GM23338 (cell line): Measurements from ENCODE around the gene MAT2A.

ENCODE experiments used
- EZH2phosphoT487 ChIP-seq: fragments of 200-600 bp; sonication (generic); IDR thresholded peaks from one replicate; pipeline ENCODE4 v1.8.1; 2018; ENCODE audit warnings: antibody characterized with exemption; ENCODE audit not compliant: unreplicated experiment
- TF ChIP-seq, protein P1 (sequence below), 2 experiments: fragments of 200-600 bp in 1 of 2; sonication (generic) in 1 of 2; conservative IDR thresholded peaks; 2 replicates each; pipeline versions ENCODE4 v1.5.1 to v1.6.1; 2016 to 2017; ENCODE audit warnings: antibody characterized with exemption in 2 of 2, low read depth in 2 of 2, mild to moderate bottlenecking in 2 of 2, moderate library complexity in 1 of 2

DNA sequence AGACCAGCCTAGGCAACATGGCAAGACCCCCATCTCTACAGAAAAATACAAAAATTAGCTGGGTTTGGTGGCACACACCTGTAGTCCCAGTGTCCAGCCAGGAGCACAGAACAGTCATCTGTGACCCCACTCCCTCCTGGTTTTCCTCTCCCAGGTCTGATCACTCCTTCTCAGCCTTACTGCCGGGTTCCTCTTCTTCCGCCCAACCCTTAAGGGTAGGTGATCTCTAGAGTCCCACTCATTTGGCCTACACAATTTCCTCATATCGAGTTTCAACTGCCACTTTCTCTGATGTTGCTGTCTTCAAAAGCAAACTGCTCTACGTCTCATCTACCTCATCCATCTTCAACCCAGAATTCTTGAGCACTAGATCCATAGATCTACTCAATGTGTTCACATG, 13.4 kb upstream of the MAT2A start:
- TF ChIP-seq, protein P1, sequence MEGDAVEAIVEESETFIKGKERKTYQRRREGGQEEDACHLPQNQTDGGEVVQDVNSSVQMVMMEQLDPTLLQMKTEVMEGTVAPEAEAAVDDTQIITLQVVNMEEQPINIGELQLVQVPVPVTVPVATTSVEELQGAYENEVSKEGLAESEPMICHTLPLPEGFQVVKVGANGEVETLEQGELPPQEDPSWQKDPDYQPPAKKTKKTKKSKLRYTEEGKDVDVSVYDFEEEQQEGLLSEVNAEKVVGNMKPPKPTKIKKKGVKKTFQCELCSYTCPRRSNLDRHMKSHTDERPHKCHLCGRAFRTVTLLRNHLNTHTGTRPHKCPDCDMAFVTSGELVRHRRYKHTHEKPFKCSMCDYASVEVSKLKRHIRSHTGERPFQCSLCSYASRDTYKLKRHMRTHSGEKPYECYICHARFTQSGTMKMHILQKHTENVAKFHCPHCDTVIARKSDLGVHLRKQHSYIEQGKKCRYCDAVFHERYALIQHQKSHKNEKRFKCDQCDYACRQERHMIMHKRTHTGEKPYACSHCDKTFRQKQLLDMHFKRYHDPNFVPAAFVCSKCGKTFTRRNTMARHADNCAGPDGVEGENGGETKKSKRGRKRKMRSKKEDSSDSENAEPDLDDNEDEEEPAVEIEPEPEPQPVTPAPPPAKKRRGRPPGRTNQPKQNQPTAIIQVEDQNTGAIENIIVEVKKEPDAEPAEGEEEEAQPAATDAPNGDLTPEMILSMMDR (conservative IDR thresholded peaks at IDR 0.05; ENCODE audit: low read depth in 2 of 2) = no peak
- TF ChIP-seq EZH2phosphoT487 = no peak
